ENCODE results near the gene GREB1L. TPM values are rescaled to one million over a fixed set of nuclear protein-coding genes. Genes with fewer than 3 reads are reported as not detected.

Gene GREB1L
- total and polyA plus RNA-seq, 9 of the 15 experiments (the other 6 are each of a cell fraction or from before 2014, with no cell fraction given), result 0.03 TPM; not detected in 8

DNA sequence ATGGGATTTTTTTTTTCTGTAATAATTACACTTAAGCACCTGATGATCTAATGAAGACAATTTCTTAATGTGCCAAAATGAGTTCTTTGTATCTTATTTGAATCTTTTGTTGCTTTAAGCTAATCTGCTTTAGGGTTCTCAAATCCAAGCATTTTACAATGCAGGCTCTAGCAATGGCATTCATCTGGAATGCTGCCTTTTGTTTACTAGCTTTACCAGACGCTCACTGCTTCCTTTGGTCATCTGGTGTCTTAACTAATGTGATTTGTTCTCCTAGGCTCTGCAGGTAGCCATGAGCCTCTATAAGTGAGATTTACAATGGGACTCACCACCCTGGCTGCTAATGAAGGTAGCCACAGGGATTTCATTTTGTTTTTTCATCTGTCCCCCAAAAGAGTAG is 100.3 kb downstream of the GREB1L start:
- no peak for DNase-seq (ENCODE audit: extremely low read depth in 1 of 4, low spot score in 3 of 4)
- no peaks in the 10 kb centered on the region for H3K79me2 ChIP-seq (ENCODE audit: control insufficient read depth, insufficient read depth, low read length)
- WGBS (ENCODE audit: insufficient coverage, low coverage, missing lambda C conversion rate), result 0% methylated on average over 1 of the region's 1 CpG

More for the DNA sequence above, 100.3 kb downstream of the GREB1L start:
- Histone ChIP-seq H3K9ac (ENCODE audit: insufficient read depth in 1 of 2, low read depth in 2 of 2, low read length in 2 of 2) (no peak overlapping the region), H3K27ac (ENCODE audit: extremely low read depth, low read depth, low read length) (no peak overlapping the region), H3K4me2 (ENCODE audit: insufficient read depth, low read length) (no peak overlapping the region), H2AFZ (ENCODE audit: low read depth, low read length) (no peak overlapping the region), H4K20me1 (replicated peaks; ENCODE audit: control insufficient read depth, insufficient read depth, low read length) (no peaks in the 10 kb centered on the region), H3K36me3 (ENCODE audit: control insufficient read depth, insufficient read depth, low read length) (no peaks in the 10 kb centered on the region), H3K27me3 (ENCODE audit: control insufficient read depth in 2 of 2, insufficient read depth in 2 of 2, low read length in 2 of 2) (peaks cover 0 to 12% of the 10 kb centered on the region in 2 experiments; a peak in 1 of 5 replicates), H3K4me1 (replicated peaks in 1 of 2; ENCODE audit: control insufficient read depth in 2 of 2, insufficient read depth in 2 of 2, low read length in 2 of 2) (no peaks in the 10 kb centered on the region), H3K9me1 (ENCODE audit: control insufficient read depth, insufficient read depth, low read length) (no peaks in the 10 kb centered on the region), H3K9me3 (replicated peaks; ENCODE audit: control insufficient read depth, insufficient read depth, low read depth, low read length) (no peaks in the 10 kb centered on the region), H3K4me3 (no peak overlapping the region)
- ATAC-seq (no peak), FAIRE-seq (no peak)
- no TSS peak for BruUV-seq (replicated peaks)
- CTCF ChIA-PET (ENCODE audit: low intra/inter-chr PET ratio), result no interaction called here
- in situ Hi-C loops (cut with MboI), result no loop called here
- intact Hi-C loops (cut with micrococcal nuclease), result no loop called here
- TF ChIP-seq ATF1 (CRISPR knock-in tag; IDR thresholded peaks at IDR 0.05) (no peak), ATF1 (tag; IDR thresholded peaks at IDR 0.05) (no peak), E2F6 (IDR thresholded peaks at IDR 0.05; ENCODE audit: borderline replicate concordance in 1 of 2, extremely low read depth in 1 of 2, insufficient read depth in 1 of 2, insufficient read length in 1 of 2, low read depth in 1 of 2, low read length in 1 of 2, poor library complexity in 1 of 2, severe bottlenecking in 1 of 2) (no peak), NONO (IDR thresholded peaks at IDR 0.05; ENCODE audit: low read depth in 2 of 2, low read length in 1 of 2) (no peak), HDAC8 (tag; IDR thresholded peaks at IDR 0.05) (no peak), PURB (CRISPR knock-in tag; IDR thresholded peaks at IDR 0.05; ENCODE audit: low read depth) (no peak), HDGF (IDR thresholded peaks at IDR 0.05) (no peak), PML (IDR thresholded peaks at IDR 0.05; ENCODE audit: low read length) (no peak), ZNF165 (CRISPR knock-in tag; IDR thresholded peaks at IDR 0.05; ENCODE audit: borderline replicate concordance) (no peak), CREBBP (IDR thresholded peaks at IDR 0.05; ENCODE audit: low read depth, low read length) (no peak), ZNF511 (CRISPR knock-in tag; IDR thresholded peaks at IDR 0.05) (no peak), ZNF384 (IDR thresholded peaks at IDR 0.05; ENCODE audit: low read depth, low read length) (no peak), ZNF24 (IDR thresholded peaks at IDR 0.05) (no peak), ZNF444 (CRISPR knock-in tag; IDR thresholded peaks at IDR 0.05) (no peak), NBN (IDR thresholded peaks at IDR 0.05; ENCODE audit: low read depth) (no peak), DACH1 (IDR thresholded peaks at IDR 0.05; ENCODE audit: partially characterized antibody) (no peak), PCBP2 (IDR thresholded peaks at IDR 0.05; ENCODE audit: low read depth, low read length, poor library complexity, severe bottlenecking) (no peak), ZNF143 (CRISPR knock-in tag; IDR thresholded peaks at IDR 0.05) (no peak), POLR2B (IDR thresholded peaks at IDR 0.05; ENCODE audit: low read depth, partially characterized antibody) (no peak)
- TF ChIP-seq, protein P1, sequence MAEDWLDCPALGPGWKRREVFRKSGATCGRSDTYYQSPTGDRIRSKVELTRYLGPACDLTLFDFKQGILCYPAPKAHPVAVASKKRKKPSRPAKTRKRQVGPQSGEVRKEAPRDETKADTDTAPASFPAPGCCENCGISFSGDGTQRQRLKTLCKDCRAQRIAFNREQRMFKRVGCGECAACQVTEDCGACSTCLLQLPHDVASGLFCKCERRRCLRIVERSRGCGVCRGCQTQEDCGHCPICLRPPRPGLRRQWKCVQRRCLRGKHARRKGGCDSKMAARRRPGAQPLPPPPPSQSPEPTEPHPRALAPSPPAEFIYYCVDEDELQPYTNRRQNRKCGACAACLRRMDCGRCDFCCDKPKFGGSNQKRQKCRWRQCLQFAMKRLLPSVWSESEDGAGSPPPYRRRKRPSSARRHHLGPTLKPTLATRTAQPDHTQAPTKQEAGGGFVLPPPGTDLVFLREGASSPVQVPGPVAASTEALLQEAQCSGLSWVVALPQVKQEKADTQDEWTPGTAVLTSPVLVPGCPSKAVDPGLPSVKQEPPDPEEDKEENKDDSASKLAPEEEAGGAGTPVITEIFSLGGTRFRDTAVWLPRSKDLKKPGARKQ (CRISPR knock-in tag; IDR thresholded peaks at IDR 0.05), result no peak
- POLR2A ChIA-PET, result interaction anchor here (0.6 kb wide), 1 partner anchor 29 kb away, joined by 3 read pairs; no protein-coding TSS in a partner anchor
